Stimulated activated CD4-positive, alpha-beta T cell treated with anti-CD3 and anti-CD28 coated beads, Interleukin-12 subunit alpha, Interleukin-12 subunit beta, amount 100 ng/mL, for 48 hours (primary cell): ENCODE measurements around the gene CASP5.

ENCODE experiments used
- DNase-seq, 3 donors: peaks; one replicate each; pipeline ENCODE4 v3.0.0-alpha.2; 2020; ENCODE audit warnings: low read depth in 2 of 3, low spot score in 1 of 3

The CASP5 gene

DNA sequence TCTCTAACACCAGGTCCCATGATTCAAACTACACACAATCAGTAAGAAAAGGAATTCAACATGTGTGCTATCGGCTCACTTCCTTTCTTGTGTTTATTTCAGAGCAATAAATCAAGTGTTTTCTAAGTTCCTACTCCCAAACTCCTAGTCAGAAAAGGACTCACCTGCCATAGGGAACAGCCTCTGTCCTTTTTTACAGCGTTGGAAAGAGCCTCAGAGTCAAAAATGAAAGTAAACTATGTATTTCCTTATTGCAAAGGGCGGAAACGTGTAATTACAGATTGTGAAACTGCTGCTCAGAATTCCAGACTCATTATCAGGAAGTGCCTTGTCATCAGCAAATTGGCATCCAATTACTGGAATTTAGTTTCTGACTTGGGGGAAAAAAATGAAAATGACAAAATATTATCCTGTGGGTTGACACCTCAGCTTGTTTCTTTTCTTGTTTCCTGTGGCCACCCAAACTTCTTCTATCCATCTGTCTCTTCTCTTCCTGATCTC is 54.6 kb downstream of the CASP5 start, which contains the start of gene CASP4:
CASP4 (minus strand) TSS at position 220 of the 501 bp plus-strand sequence; CDS start at position 171, 49 bp downstream.
- DNase-seq: no peak

- no peak for DNase-seq
Measured at GRCh38 chr11:104967534-104968354, 55.2 kb downstream of the CASP5 start.

- no peak for DNase-seq
Measured at GRCh38 chr11:104965735-104966134, 57.2 kb downstream of the CASP5 start.

DNA sequence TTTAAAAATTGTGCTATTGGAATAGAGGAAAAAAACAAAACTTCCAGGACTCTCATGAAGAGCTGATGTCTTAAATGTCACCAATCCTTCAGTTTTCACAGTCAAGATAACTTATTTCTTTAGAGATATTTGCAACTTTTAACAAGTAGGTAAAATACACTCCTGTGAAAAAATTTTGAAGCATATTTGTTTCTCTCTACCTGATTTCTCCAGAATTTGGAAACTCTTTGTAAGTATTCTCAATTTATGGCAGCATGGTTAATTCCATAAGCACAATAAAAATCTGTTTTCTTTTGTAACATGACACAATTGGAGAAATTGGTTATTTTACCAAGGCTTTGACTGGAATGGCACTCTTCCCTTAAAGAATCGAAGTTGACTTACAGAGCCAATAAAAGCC is 58.7 kb downstream of the CASP5 start:
- DNase-seq: no peak

DNA sequence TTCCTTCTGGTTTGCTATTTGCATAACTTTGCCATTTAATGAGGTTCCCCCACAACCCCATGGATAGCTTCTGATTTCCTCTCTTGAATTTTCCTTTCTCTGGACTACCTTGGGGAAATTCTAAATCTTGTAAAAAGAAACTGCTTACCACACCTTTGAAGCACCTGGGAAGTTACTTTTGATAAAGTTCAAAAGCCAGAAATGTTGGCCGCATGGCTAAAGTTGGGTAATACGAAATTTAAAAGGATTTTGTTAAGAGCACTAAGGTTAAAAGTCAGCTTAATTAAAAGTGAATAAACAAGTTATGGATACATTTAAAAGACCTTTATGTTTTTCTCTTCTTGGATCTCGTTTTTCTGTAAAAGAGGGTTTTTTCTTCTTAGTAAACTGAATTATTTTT is 60.1 kb downstream of the CASP5 start:
- no peak for DNase-seq

DNA sequence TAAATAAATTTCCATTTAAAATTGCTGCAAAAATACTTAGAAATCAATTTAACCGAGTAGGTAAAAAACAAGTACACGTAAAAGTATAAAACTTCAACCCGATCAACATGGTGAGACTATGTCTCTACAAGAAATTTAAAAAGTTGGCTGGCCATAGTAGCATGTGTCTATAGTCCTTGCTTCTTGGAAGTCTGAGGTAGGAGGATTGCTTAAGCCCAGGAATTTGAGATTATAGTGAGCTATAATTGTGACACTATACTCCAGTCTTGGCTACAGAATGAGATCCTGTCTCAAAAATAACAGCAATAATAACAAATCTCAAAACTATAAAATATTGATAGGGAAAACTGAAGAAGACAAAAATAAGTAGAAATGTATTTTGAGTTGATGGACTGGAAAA is 65.7 kb downstream of the CASP5 start:
- DNase-seq: no peak

- no peak for DNase-seq
Measured at GRCh38 chr11:104956528-104956927, 66.4 kb downstream of the CASP5 start.

DNA sequence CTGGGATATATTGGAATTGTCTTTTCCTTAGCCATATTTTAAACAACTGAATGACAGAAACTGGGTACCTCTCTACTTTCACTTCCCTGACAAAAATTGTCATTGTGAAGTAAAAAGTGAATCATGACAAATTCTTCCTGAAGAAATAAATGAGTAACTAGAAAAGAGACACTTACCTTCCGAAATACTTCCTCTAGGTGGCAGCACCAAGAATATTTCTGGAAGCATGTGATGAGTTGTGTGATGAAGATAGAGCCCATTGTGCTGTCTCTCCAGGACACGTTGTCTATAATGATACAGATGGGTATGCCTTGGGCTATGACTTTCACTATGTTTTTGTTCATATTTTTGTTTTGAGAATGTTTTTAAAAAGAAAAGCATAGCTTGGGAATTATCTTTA is 76.1 kb downstream of the CASP5 start:
- peak in 1 of 3 donors; percentile 57 for DNase-seq
